DOHH2 (cell line): ENCODE data around the gene GMPR.

Source experiments
- H3F3A ChIP-seq: fragments of 200-600 bp; sonication (generic), shearing (Covaris generic); 2 replicates; pipeline ENCODE4 v1.6.0; 2016; ENCODE audit warnings: antibody characterized with exemption, mild to moderate bottlenecking; ENCODE audit not compliant: control insufficient read depth, insufficient read depth
- H3K27ac ChIP-seq: fragments of 200-600 bp; sonication (generic); 2 replicates; pipeline ENCODE4 v1.5.1; 2014; ENCODE audit warnings: low read depth, mild to moderate bottlenecking, low read length, moderate library complexity
- H3K27me3 ChIP-seq: fragments of 200-600 bp; sonication (generic); 2 replicates; pipeline ENCODE4 v1.6.1; 2014; ENCODE audit warnings: mild to moderate bottlenecking, low read length, mixed read lengths; ENCODE audit not compliant: control insufficient read depth
- H3K36me3 ChIP-seq: fragments of 200-600 bp; sonication (generic); 2 replicates; pipeline ENCODE4 v1.6.1; 2014; ENCODE audit warnings: mild to moderate bottlenecking, low read length, moderate library complexity, mixed read lengths; ENCODE audit not compliant: control insufficient read depth
- H3K4me1 ChIP-seq: fragments of 200-600 bp; sonication (generic); 2 replicates; pipeline ENCODE4 v1.6.1; 2014; ENCODE audit warnings: mild to moderate bottlenecking, low read length, mixed read lengths; ENCODE audit not compliant: control insufficient read depth
- H3K4me2 ChIP-seq: fragments of 200-600 bp; sonication (generic); 2 replicates; pipeline ENCODE4 v1.6.0; 2014; ENCODE audit warnings: mild to moderate bottlenecking, low read length, moderate library complexity
- H3K4me3 ChIP-seq: fragments of 200-600 bp; sonication (generic); 2 replicates; pipeline ENCODE4 v1.5.1; 2014; ENCODE audit warnings: mild to moderate bottlenecking, low read length, mixed read lengths
- H3K79me2 ChIP-seq: fragments of 200-600 bp; sonication (generic); 2 replicates; pipeline ENCODE4 v1.6.1; 2014; ENCODE audit warnings: mild to moderate bottlenecking, low read length, mixed read lengths; ENCODE audit not compliant: control insufficient read depth
- H3K9me2 ChIP-seq: fragments of 200-600 bp; sonication (generic); replicated peaks from 2 replicates; pipeline ENCODE4 v1.6.1; 2014; ENCODE audit warnings: mild to moderate bottlenecking, low read length, mixed read lengths; ENCODE audit not compliant: control insufficient read depth
- H3K9me3 ChIP-seq: fragments of 200-600 bp; sonication (generic); 2 replicates; pipeline ENCODE4 v1.6.1; 2014; ENCODE audit warnings: antibody characterized with exemption, low read length, mixed read lengths; ENCODE audit not compliant: control insufficient read depth, insufficient read depth
- H4K20me1 ChIP-seq: fragments of 200-600 bp; sonication (generic); 2 replicates; pipeline ENCODE4 v1.6.0; 2014; ENCODE audit warnings: low read depth, mild to moderate bottlenecking, antibody characterized with exemption, low read length, moderate library complexity; ENCODE audit not compliant: control insufficient read depth, insufficient read depth
- CTCF ChIP-seq: fragments of 200-600 bp; sonication (generic); IDR thresholded peaks from one replicate; pipeline ENCODE4 v1.5.1; 2014; ENCODE audit warnings: antibody characterized with exemption, mild to moderate bottlenecking, low read depth, low read length; ENCODE audit not compliant: poor library complexity, severe bottlenecking
- EZH2phosphoT487 ChIP-seq: fragments of 200-600 bp; sonication (generic); IDR thresholded peaks from 2 replicates; pipeline ENCODE4 v1.6.1; 2017; ENCODE audit warnings: borderline replicate concordance, mild to moderate bottlenecking, antibody characterized with exemption, low read length, moderate library complexity, mixed read lengths

GMPR gene

GRCh38 chr6:16285467-16286150 lies 47.2 kb downstream of the GMPR start:
- Histone ChIP-seq H3F3A (no peaks in the 10 kb centered on the region), H3K27me3 (no peaks in the 10 kb centered on the region), H4K20me1 (no peaks in the 10 kb centered on the region), H3K4me3 (no peak overlapping the region), H3K36me3 (no peaks in the 10 kb centered on the region), H3K4me2 (no peak overlapping the region), H3K79me2 (no peaks in the 10 kb centered on the region), H3K27ac (no peak overlapping the region), H3K9me3 (no peaks in the 10 kb centered on the region), H3K9me2 (no peaks in the 10 kb centered on the region), H3K4me1 (no peaks in the 10 kb centered on the region)
- TF ChIP-seq CTCF: no peak
- no peak for TF ChIP-seq EZH2phosphoT487

DNA sequence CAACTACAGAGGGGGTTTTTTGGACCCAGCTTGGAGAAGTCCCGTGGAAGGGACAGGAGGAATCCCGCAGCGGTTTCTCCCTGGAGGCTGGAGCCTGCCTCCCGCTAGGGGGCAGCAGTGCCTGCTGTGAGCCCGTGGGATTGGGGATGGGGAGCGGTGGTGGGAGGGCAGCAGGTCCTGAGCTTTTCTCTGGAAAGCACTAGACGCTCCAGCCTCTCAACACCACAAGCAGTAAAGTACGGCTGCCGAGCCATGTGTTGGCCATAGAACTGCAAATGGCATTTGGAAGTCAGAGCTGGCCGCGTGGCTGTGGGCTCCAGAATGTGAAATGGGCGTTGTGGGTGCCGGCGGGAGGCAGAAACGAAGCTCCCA lies 47.8 kb downstream of the GMPR start:
- H3K27me3 ChIP-seq: no peaks in the 10 kb centered on the region

GRCh38 chr6:16288163-16288562 lies 49.8 kb downstream of the GMPR start:
- Histone ChIP-seq H4K20me1 (no peaks in the 10 kb centered on the region), H3K4me3 (no peak overlapping the region), H3F3A (no peaks in the 10 kb centered on the region), H3K4me2 (no peak overlapping the region), H3K79me2 (no peaks in the 10 kb centered on the region), H3K4me1 (no peaks in the 10 kb centered on the region), H3K9me2 (no peaks in the 10 kb centered on the region), H3K9me3 (no peaks in the 10 kb centered on the region), H3K27me3 (no peaks in the 10 kb centered on the region), H3K27ac (no peak overlapping the region), H3K36me3 (no peaks in the 10 kb centered on the region)
- no peak for TF ChIP-seq CTCF
- no peak for TF ChIP-seq EZH2phosphoT487

More for the DNA sequence above, 47.8 kb downstream of the GMPR start:
- Histone ChIP-seq H3K79me2 (no peaks in the 10 kb centered on the region), H3K36me3 (no peaks in the 10 kb centered on the region), H3K4me2 (no peak overlapping the region), H3K4me3 (no peak overlapping the region), H3K27ac (no peak overlapping the region), H3K9me2 (no peaks in the 10 kb centered on the region), H3K4me1 (no peaks in the 10 kb centered on the region), H4K20me1 (no peaks in the 10 kb centered on the region), H3F3A (no peaks in the 10 kb centered on the region), H3K9me3 (no peaks in the 10 kb centered on the region)
- TF ChIP-seq EZH2phosphoT487 (no peak), CTCF (peak; percentile 96)
